IgD-negative memory B cell (primary cell): ENCODE results near the gene CFHR5. TPM values are rescaled to one million over a fixed set of nuclear protein-coding genes. Genes with fewer than 3 reads are reported as not detected.
"Not testable (repeated sequence)": the region's sequence is repeated elsewhere in the genome, so short reads cannot be mapped to it uniquely, and the experiment has no call there.

Experiments used
- H3K27ac Mint-ChIP-seq, 3 donors: one replicate each; pipeline ENCODE4 v1.8.0; 2020 to 2022; ENCODE audit warnings: mild to moderate bottlenecking in 3 of 3, mixed read lengths in 3 of 3, moderate library complexity in 1 of 3
- H3K27me3 Mint-ChIP-seq: one replicate; pipeline ENCODE4 v1.8.0; 2021; ENCODE audit warnings: mixed read lengths
- H3K36me3 Mint-ChIP-seq: one replicate; pipeline ENCODE4 v1.8.0; 2020; ENCODE audit warnings: mild to moderate bottlenecking, mixed read lengths
- H3K4me1 Mint-ChIP-seq, 3 donors: one replicate each; pipeline ENCODE4 v1.8.0; 2020 to 2022; ENCODE audit warnings: mixed read lengths in 3 of 3, mild to moderate bottlenecking in 1 of 3
- H3K4me3 Mint-ChIP-seq, 4 donors: one replicate each; pipeline ENCODE4 v1.8.0; 2020 to 2022; ENCODE audit warnings: mild to moderate bottlenecking in 4 of 4, mixed read lengths in 4 of 4, moderate library complexity in 3 of 4
- H3K9me3 Mint-ChIP-seq, 3 donors: one replicate each; pipeline ENCODE4 v1.8.0; 2020 to 2021; ENCODE audit warnings: mixed read lengths in 3 of 3, mild to moderate bottlenecking in 1 of 3
- polyA plus RNA-seq: library from polyadenylated mRNA; unstranded; fragments of 300-500 nt; fragmentation: Illumina TruSeq; gene quantifications from one replicate; pipeline ENCODE4 v1.2.3, GENCODE V29; 2021

Gene CFHR5
- polyA plus RNA-seq, 1 donor from 2014 or later, result not detected

GRCh38 chr1:197001828-197002227 lies 24.5 kb downstream of the CFHR5 start:
- Mint-ChIP-seq H3K9me3 (no peaks in the 10 kb centered on the region), H3K27ac (no peak overlapping the region), H3K36me3 (no peaks in the 10 kb centered on the region), H3K4me3 (no peak overlapping the region), H3K27me3 (no peaks in the 10 kb centered on the region), H3K4me1 (no peaks in the 10 kb centered on the region)

- Mint-ChIP-seq H3K4me3 (no peak overlapping the region), H3K27ac (no peak overlapping the region), H3K9me3 (no peaks in the 10 kb centered on the region), H3K27me3 (no peaks in the 10 kb centered on the region), H3K4me1 (no peaks in the 10 kb centered on the region), H3K36me3 (no peaks in the 10 kb centered on the region)
These were observed 25.8 kb downstream of the CFHR5 start for GRCh38 chr1:197003132-197003531.

GRCh38 chr1:197008861-197009260 lies 31.5 kb downstream of the CFHR5 start:
- Mint-ChIP-seq H3K27me3 (no peaks in the 10 kb centered on the region), H3K27ac (peak overlapping the region in 1 of 3 donors; percentile 20), H3K9me3 (peaks cover 5 to 9% (median 7%) of the 10 kb centered on the region in 3 donors), H3K36me3 (no peaks in the 10 kb centered on the region), H3K4me3 (no peak overlapping the region), H3K4me1 (no peaks in the 10 kb centered on the region)

GRCh38 chr1:197011614-197012013 lies 34.3 kb downstream of the CFHR5 start:
- Mint-ChIP-seq H3K27ac (no peak overlapping the region), H3K36me3 (no peaks in the 10 kb centered on the region), H3K9me3 (peaks cover 5 to 9% (median 7%) of the 10 kb centered on the region in 3 donors), H3K4me1 (no peaks in the 10 kb centered on the region), H3K27me3 (no peaks in the 10 kb centered on the region), H3K4me3 (no peak overlapping the region)

- H3K4me1 Mint-ChIP-seq, result no peaks in the 10 kb centered on the region
- H3K4me3 Mint-ChIP-seq, result no peak overlapping the region
- H3K27ac Mint-ChIP-seq, result no peak overlapping the region
- H3K27me3 Mint-ChIP-seq, result no peaks in the 10 kb centered on the region
- no peaks in the 10 kb centered on the region for H3K36me3 Mint-ChIP-seq
- H3K9me3 Mint-ChIP-seq, result peaks cover 5 to 9% (median 8%) of the 10 kb centered on the region in 3 donors
These were observed 35.9 kb downstream of the CFHR5 start for GRCh38 chr1:197013234-197013633.

- H3K9me3 Mint-ChIP-seq, result peaks cover 0 to 2% (median 1%) of the 10 kb centered on the region in 3 donors
- H3K36me3 Mint-ChIP-seq, result no peaks in the 10 kb centered on the region
- no peak overlapping the region for H3K4me3 Mint-ChIP-seq
- H3K27ac Mint-ChIP-seq, result no peak overlapping the region
- H3K27me3 Mint-ChIP-seq, result no peaks in the 10 kb centered on the region
- no peaks in the 10 kb centered on the region for H3K4me1 Mint-ChIP-seq
These were observed 39.4 kb downstream of the CFHR5 start for GRCh38 chr1:197016751-197017150.

GRCh38 chr1:197017558-197018146 lies 40.3 kb downstream of the CFHR5 start:
- Mint-ChIP-seq H3K27ac (no peak overlapping the region), H3K4me1 (no peaks in the 10 kb centered on the region), H3K27me3 (no peaks in the 10 kb centered on the region), H3K36me3 (no peaks in the 10 kb centered on the region), H3K9me3 (peaks cover 0 to 2% (median 0%) of the 10 kb centered on the region in 3 donors), H3K4me3 (no peak overlapping the region)

- H3K9me3 Mint-ChIP-seq, result peaks cover 0 to 2% (median 0%) of the 10 kb centered on the region in 3 donors
- H3K4me3 Mint-ChIP-seq, result no peak overlapping the region
These were observed 44.4 kb downstream of the CFHR5 start for GRCh38 chr1:197021716-197022115.

GRCh38 chr1:197024460-197024859 lies 47.1 kb downstream of the CFHR5 start:
- Mint-ChIP-seq H3K27ac (no peak overlapping the region), H3K36me3 (no peaks in the 10 kb centered on the region), H3K4me1 (no peaks in the 10 kb centered on the region), H3K4me3 (peak overlapping the region in 1 of 4 donors; percentile 9), H3K9me3 (no peaks in the 10 kb centered on the region), H3K27me3 (no peaks in the 10 kb centered on the region)

More at GRCh38 chr1:197021716-197022115, 44.4 kb downstream of the CFHR5 start:
- no peak overlapping the region for H3K27ac Mint-ChIP-seq
- no peaks in the 10 kb centered on the region for H3K4me1 Mint-ChIP-seq
- no peaks in the 10 kb centered on the region for H3K27me3 Mint-ChIP-seq
- H3K36me3 Mint-ChIP-seq, result no peaks in the 10 kb centered on the region

- no peak overlapping the region for H3K4me3 Mint-ChIP-seq
- no peaks in the 10 kb centered on the region for H3K27me3 Mint-ChIP-seq
- no peaks in the 10 kb centered on the region for H3K36me3 Mint-ChIP-seq
- H3K27ac Mint-ChIP-seq, result no peak overlapping the region
- peaks cover 0 to 1% (median 0%) of the 10 kb centered on the region in 3 donors for H3K4me1 Mint-ChIP-seq
- no peaks in the 10 kb centered on the region for H3K9me3 Mint-ChIP-seq
These were observed 50.0 kb downstream of the CFHR5 start for GRCh38 chr1:197027359-197027758.

- peaks cover 0 to 1% (median 0%) of the 10 kb centered on the region in 3 donors for H3K4me1 Mint-ChIP-seq
- no peaks in the 10 kb centered on the region for H3K27me3 Mint-ChIP-seq
- H3K36me3 Mint-ChIP-seq, result no peaks in the 10 kb centered on the region
- H3K27ac Mint-ChIP-seq, result no peak overlapping the region
- no peak overlapping the region for H3K4me3 Mint-ChIP-seq
- no peaks in the 10 kb centered on the region for H3K9me3 Mint-ChIP-seq
These were observed 52.4 kb downstream of the CFHR5 start for GRCh38 chr1:197029749-197030148.

- H3K9me3 Mint-ChIP-seq, H3K36me3 Mint-ChIP-seq, H3K27me3 Mint-ChIP-seq, H3K27ac Mint-ChIP-seq, H3K4me1 Mint-ChIP-seq, H3K4me3 Mint-ChIP-seq: not testable (repeated sequence)
These were observed 57.4 kb downstream of the CFHR5 start for GRCh38 chr1:197034631-197035339.

GRCh38 chr1:197036861-197037260 lies 59.5 kb downstream of the CFHR5 start:
- Mint-ChIP-seq H3K4me3 (no peak overlapping the region), H3K4me1 (peaks cover 0 to 1% (median 0%) of the 10 kb centered on the region in 3 donors), H3K27me3 (no peaks in the 10 kb centered on the region), H3K9me3 (no peaks in the 10 kb centered on the region), H3K36me3 (no peaks in the 10 kb centered on the region), H3K27ac (no peak overlapping the region)

GRCh38 chr1:197041486-197042353 lies 64.4 kb downstream of the CFHR5 start:
- no peak overlapping the region for H3K4me3 Mint-ChIP-seq

GRCh38 chr1:197042676-197043341 lies 65.5 kb downstream of the CFHR5 start:
- no peak overlapping the region for H3K4me3 Mint-ChIP-seq
- H3K9me3 Mint-ChIP-seq, result peaks cover 0 to 7% (median 0%) of the 10 kb centered on the region in 3 donors
- no peaks in the 10 kb centered on the region for H3K36me3 Mint-ChIP-seq
- no peaks in the 10 kb centered on the region for H3K4me1 Mint-ChIP-seq
- H3K27ac Mint-ChIP-seq, result no peak overlapping the region
- H3K27me3 Mint-ChIP-seq, result no peaks in the 10 kb centered on the region

More at GRCh38 chr1:197041486-197042353, 64.4 kb downstream of the CFHR5 start:
- Mint-ChIP-seq H3K27me3 (no peaks in the 10 kb centered on the region), H3K27ac (no peak overlapping the region), H3K36me3 (no peaks in the 10 kb centered on the region), H3K4me1 (no peaks in the 10 kb centered on the region), H3K9me3 (peaks cover 0 to 2% (median 0%) of the 10 kb centered on the region in 3 donors)
